OCI-LY7 (cell line): Measurements from ENCODE around the gene SAP30BP. TPM values are rescaled to one million over a fixed set of nuclear protein-coding genes. Genes with fewer than 3 reads are reported as not detected.

Experiments used
- BruUV-seq: library from RNA; stranded (reverse); fragments of 400-500 nt; replicated peaks from 2 replicates; lab custom pipeline; 2021; lab: Mats Ljungman, UMichigan
- CTCF ChIA-PET: fragments of 300-600 bp; sonication (Branson Sonifier 250); formaldehyde crosslinking; loops from one replicate; lab custom pipeline; 2022; ENCODE audit warnings: antibody characterized with exemption; ENCODE audit not compliant: unreplicated experiment; lab: Charles Lee
- POLR2A ChIA-PET: fragments of 300-600 bp; sonication (Branson Sonifier 250); formaldehyde crosslinking; loops from one replicate; lab custom pipeline; 2022; ENCODE audit warnings: antibody characterized with exemption; lab: Charles Lee
- DNase-seq: peaks from one replicate; pipeline ENCODE4 v3.0.0-alpha.2; 2015; ENCODE audit warnings: low spot score
- H2AFZ ChIP-seq: fragments of 200-600 bp; sonication (generic), shearing (Covaris generic); 2 replicates; pipeline ENCODE4 v1.6.1; 2014; ENCODE audit warnings: mild to moderate bottlenecking, antibody characterized with exemption, low read length, moderate library complexity
- H3K27ac ChIP-seq: fragments of 200-600 bp; sonication (generic); 2 replicates; pipeline ENCODE4 v1.5.1; 2014; ENCODE audit warnings: mixed run types, low read depth, mild to moderate bottlenecking, moderate library complexity, low read length, inconsistent platforms; ENCODE audit not compliant: poor library complexity, severe bottlenecking
- H3K36me3 ChIP-seq: fragments of 200-600 bp; sonication (generic); 2 replicates; pipeline ENCODE4 v1.6.1; 2014; ENCODE audit warnings: mild to moderate bottlenecking, antibody characterized with exemption, low read length, moderate library complexity, mixed read lengths; ENCODE audit not compliant: insufficient read depth
- H3K4me1 ChIP-seq: fragments of 200-600 bp; sonication (generic); 2 replicates; pipeline ENCODE4 v1.5.1; 2014; ENCODE audit warnings: mild to moderate bottlenecking, low read length; ENCODE audit not compliant: insufficient read depth, poor library complexity, severe bottlenecking
- H3K4me2 ChIP-seq: fragments of 200-600 bp; sonication (generic); 2 replicates; pipeline ENCODE4 v1.6.1; 2014; ENCODE audit warnings: mild to moderate bottlenecking, low read length
- H3K4me3 ChIP-seq: fragments of 200-600 bp; sonication (generic); 2 replicates; pipeline ENCODE4 v1.5.1; 2014; ENCODE audit warnings: mild to moderate bottlenecking, low read depth, low read length; ENCODE audit not compliant: poor library complexity, severe bottlenecking
- H3K79me2 ChIP-seq: fragments of 200-600 bp; sonication (generic); 2 replicates; pipeline ENCODE4 v1.6.1; 2016; ENCODE audit warnings: low read depth, mild to moderate bottlenecking, low read length, moderate library complexity, mixed read lengths; ENCODE audit not compliant: insufficient read depth
- H3K9me2 ChIP-seq: fragments of 200-600 bp; sonication (generic); 2 replicates; pipeline ENCODE4 v1.6.1; 2016; ENCODE audit warnings: mild to moderate bottlenecking, low read length, mixed read lengths; ENCODE audit not compliant: insufficient read depth
- H3K9me3 ChIP-seq: fragments of 200-600 bp; sonication (generic); 2 replicates; pipeline ENCODE4 v1.6.1; 2014; ENCODE audit warnings: mild to moderate bottlenecking, mixed run types, low read length, mixed read lengths
- H4K20me1 ChIP-seq: fragments of 200-600 bp; sonication (generic); 2 replicates; pipeline ENCODE4 v1.6.1; 2014; ENCODE audit warnings: mild to moderate bottlenecking, antibody characterized with exemption, low read length, moderate library complexity, mixed read lengths; ENCODE audit not compliant: insufficient read depth
- EZH2phosphoT487 ChIP-seq: fragments of 200-600 bp; sonication (generic); IDR thresholded peaks from 2 replicates; pipeline ENCODE4 v1.6.1; 2018; ENCODE audit warnings: low read depth, borderline replicate concordance, mild to moderate bottlenecking, mixed run types, antibody characterized with exemption, low read length, moderate library complexity, mixed read lengths
- intact Hi-C: fragments of 100-400 bp; cut with micrococcal nuclease; formaldehyde crosslinking; loops from one replicate; pipeline ENCODE4 v1.10.0; 2022; ENCODE audit not compliant: unreplicated experiment
- total RNA-seq, 2 experiments: library from RNA; depleted of rRNA in 1 of 2; stranded (reverse); fragments of >200 nt in 1 of 2; shearing (Covaris generic) in 1 of 2; gene quantifications; 2 replicates each; pipeline ENCODE4 v1.2.3, GENCODE V29; 2014 to 2022
- TF ChIP-seq, protein P1 (sequence below): fragments of 200-600 bp; sonication (generic); conservative IDR thresholded peaks from 2 replicates; pipeline ENCODE4 v1.5.1; 2014; ENCODE audit warnings: mild to moderate bottlenecking, antibody characterized with exemption, low read length, moderate library complexity, mixed read lengths

The SAP30BP gene
- total RNA-seq, 2 experiments from 2014 or later: 127 to 187 TPM

DNA sequence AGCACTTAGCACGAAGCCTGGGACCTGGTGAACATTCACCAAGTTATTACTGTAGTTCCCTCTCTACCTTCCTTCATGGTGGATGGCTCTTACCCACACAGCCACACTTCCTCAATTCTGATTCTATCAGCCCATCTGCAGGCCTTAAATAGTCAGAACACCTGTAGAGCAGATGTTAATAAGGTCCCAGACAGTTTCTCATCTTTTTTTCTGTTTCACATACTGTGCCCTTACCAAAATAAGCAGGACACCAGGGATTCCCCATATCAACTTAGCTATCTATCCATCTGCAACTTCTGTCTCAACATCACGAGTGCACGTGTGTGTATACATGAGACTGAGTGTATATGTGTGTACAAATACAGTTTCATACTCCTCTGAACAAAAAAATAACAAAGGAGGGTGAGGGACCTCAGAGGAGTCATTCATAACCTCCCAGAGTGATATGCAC lies 3.0 kb upstream of the SAP30BP start:
- H3K9me3 ChIP-seq: peaks cover 15% of the 10 kb centered on the region; the same call in 1 of the 2 replicates
- no peaks in the 10 kb centered on the region for H3K9me2 ChIP-seq
- no TSS peak for BruUV-seq
- H4K20me1 ChIP-seq: no peaks in the 10 kb centered on the region
- peaks cover 47% of the 10 kb centered on the region for H3K79me2 ChIP-seq
- peak overlapping the region; percentile 49 for H3K4me3 ChIP-seq
- H3K27ac ChIP-seq: peak overlapping the region; percentile 94
- peaks cover 70% of the 10 kb centered on the region for H3K4me1 ChIP-seq
- CTCF ChIA-PET: interaction anchor here (0.6 to 1.0 kb wide), 3 partner anchors 26 to 95 kb away, joined by 3 read pairs; no protein-coding TSS in a partner anchor
- H3K36me3 ChIP-seq: peaks cover 63% of the 10 kb centered on the region
- POLR2A ChIA-PET: interaction anchor here (0.5 to 1.3 kb wide), 6 partner anchors 10 to 830 kb away, joined by 3 to 5 read pairs (median 3); no protein-coding TSS in a partner anchor
- intact Hi-C loops: loop anchor here (1.0 to 10.0 kb wide), 4 partner anchors 25 to 1071 kb away; partner anchors contain the start of genes MFSD11, SRSF2, UBALD2 and UNK
- H2AFZ ChIP-seq: no peak overlapping the region
- TF ChIP-seq, protein P1, sequence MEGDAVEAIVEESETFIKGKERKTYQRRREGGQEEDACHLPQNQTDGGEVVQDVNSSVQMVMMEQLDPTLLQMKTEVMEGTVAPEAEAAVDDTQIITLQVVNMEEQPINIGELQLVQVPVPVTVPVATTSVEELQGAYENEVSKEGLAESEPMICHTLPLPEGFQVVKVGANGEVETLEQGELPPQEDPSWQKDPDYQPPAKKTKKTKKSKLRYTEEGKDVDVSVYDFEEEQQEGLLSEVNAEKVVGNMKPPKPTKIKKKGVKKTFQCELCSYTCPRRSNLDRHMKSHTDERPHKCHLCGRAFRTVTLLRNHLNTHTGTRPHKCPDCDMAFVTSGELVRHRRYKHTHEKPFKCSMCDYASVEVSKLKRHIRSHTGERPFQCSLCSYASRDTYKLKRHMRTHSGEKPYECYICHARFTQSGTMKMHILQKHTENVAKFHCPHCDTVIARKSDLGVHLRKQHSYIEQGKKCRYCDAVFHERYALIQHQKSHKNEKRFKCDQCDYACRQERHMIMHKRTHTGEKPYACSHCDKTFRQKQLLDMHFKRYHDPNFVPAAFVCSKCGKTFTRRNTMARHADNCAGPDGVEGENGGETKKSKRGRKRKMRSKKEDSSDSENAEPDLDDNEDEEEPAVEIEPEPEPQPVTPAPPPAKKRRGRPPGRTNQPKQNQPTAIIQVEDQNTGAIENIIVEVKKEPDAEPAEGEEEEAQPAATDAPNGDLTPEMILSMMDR: no peak; the same call in 1 of the 2 replicates
- H3K4me2 ChIP-seq: peak overlapping the region; percentile 93; the same call in 1 of the 2 replicates
- peak; percentile 100 for DNase-seq

DNA sequence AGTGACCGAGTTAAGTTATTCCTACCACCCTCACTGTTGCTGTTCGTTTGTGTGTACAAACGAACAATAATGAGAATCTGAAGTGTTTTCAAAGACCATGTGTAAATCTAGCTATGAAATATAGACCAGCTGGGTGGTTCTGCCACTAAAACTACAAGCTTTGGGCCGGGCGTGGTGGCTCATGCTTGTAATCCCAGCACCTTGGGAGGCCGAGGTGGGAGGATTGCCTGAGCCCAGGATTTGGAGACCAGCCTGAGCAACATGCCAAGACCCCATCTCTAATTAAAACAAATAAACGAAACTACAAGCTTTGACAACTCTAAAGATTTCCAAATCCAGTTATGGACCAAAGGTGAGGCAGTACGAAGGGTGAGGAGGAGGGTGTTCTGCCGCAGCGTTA lies 1.2 kb upstream of the SAP30BP start:
- H3K27ac ChIP-seq: peak overlapping the region; percentile 94
- H4K20me1 ChIP-seq: no peaks in the 10 kb centered on the region
- intact Hi-C loops: loop anchor here (5.0 to 10.0 kb wide), 4 partner anchors 34 to 1069 kb away; partner anchors contain the start of genes MFSD11, SMIM5, SRSF2 and UBALD2
- H3K9me3 ChIP-seq: peaks cover 15% of the 10 kb centered on the region; the same call in 1 of the 2 replicates
- H3K4me3 ChIP-seq: peak overlapping the region; percentile 84
- ChIA-PET CTCF (interaction anchor here (1.0 to 1.8 kb wide), 2 partner anchors 24 to 87 kb away, joined by 6 to 7 read pairs; no protein-coding TSS in a partner anchor), POLR2A (interaction anchor here (0.6 to 1.7 kb wide), 10 partner anchors 9 to 181 kb away, joined by 3 to 11 read pairs (median 4); no protein-coding TSS in a partner anchor)
- peak overlapping the region; percentile 93 for H3K4me2 ChIP-seq
- H3K36me3 ChIP-seq: peaks cover 63% of the 10 kb centered on the region
- no peak overlapping the region for H2AFZ ChIP-seq
- H3K79me2 ChIP-seq: peaks cover 65% of the 10 kb centered on the region
- peaks cover 66% of the 10 kb centered on the region for H3K4me1 ChIP-seq
- BruUV-seq: no TSS peak
- H3K9me2 ChIP-seq: no peaks in the 10 kb centered on the region
- DNase-seq: no peak
- TF ChIP-seq, protein P1: no peak
- no peak for TF ChIP-seq EZH2phosphoT487
